GM19438 (cell line): ENCODE results near the gene SLC35F1.

Source experiments
- ATAC-seq: cut with Tn5 transposase; IDR thresholded peaks from one replicate; pipeline ENCODE4 v1.9.1; 2021; ENCODE audit warnings: low read depth; ENCODE audit not compliant: unreplicated experiment

SLC35F1 gene

GRCh38 chr6:118102401-118102800 is 195.3 kb downstream of the SLC35F1 start:
- no peak for ATAC-seq

- no peak for ATAC-seq
Measured at GRCh38 chr6:118103381-118104146, 196.5 kb downstream of the SLC35F1 start.

GRCh38 chr6:118122161-118122725 is 215.2 kb downstream of the SLC35F1 start:
- ATAC-seq, result no peak

- ATAC-seq, result no peak
Measured at GRCh38 chr6:118122801-118123200, 215.7 kb downstream of the SLC35F1 start.

GRCh38 chr6:118123503-118124037 is 216.5 kb downstream of the SLC35F1 start:
- no peak for ATAC-seq

- ATAC-seq, result no peak
Measured at GRCh38 chr6:118124851-118125250, 217.8 kb downstream of the SLC35F1 start.

- ATAC-seq, result no peak
Measured at GRCh38 chr6:118128755-118129154, 221.7 kb downstream of the SLC35F1 start.

GRCh38 chr6:118134206-118134605 is 227.1 kb downstream of the SLC35F1 start:
- no peak for ATAC-seq

GRCh38 chr6:118134736-118135135 is 227.7 kb downstream of the SLC35F1 start:
- ATAC-seq, result no peak

GRCh38 chr6:118135371-118135770 is 228.3 kb downstream of the SLC35F1 start:
- no peak for ATAC-seq

GRCh38 chr6:118141211-118141610 is 234.1 kb downstream of the SLC35F1 start:
- no peak for ATAC-seq

- ATAC-seq, result no peak
Measured at GRCh38 chr6:118146584-118146983, 239.5 kb downstream of the SLC35F1 start.

- ATAC-seq, result no peak
Measured at GRCh38 chr6:118147511-118147910, 240.4 kb downstream of the SLC35F1 start.

GRCh38 chr6:118148561-118148960 is 241.5 kb downstream of the SLC35F1 start:
- no peak for ATAC-seq

GRCh38 chr6:118152524-118152923 is 245.5 kb downstream of the SLC35F1 start:
- no peak for ATAC-seq

- ATAC-seq, result no peak
Measured at GRCh38 chr6:118161343-118161742, 254.3 kb downstream of the SLC35F1 start.

GRCh38 chr6:118163542-118163941 is 256.5 kb downstream of the SLC35F1 start:
- no peak for ATAC-seq

GRCh38 chr6:118165500-118165899 is 258.4 kb downstream of the SLC35F1 start:
- no peak for ATAC-seq

GRCh38 chr6:118168421-118168820 is 261.4 kb downstream of the SLC35F1 start:
- ATAC-seq, result no peak

GRCh38 chr6:118171852-118172251 is 264.8 kb downstream of the SLC35F1 start:
- no peak for ATAC-seq

GRCh38 chr6:118174071-118174470 is 267.0 kb downstream of the SLC35F1 start:
- no peak for ATAC-seq

GRCh38 chr6:118177720-118178119 is 270.7 kb downstream of the SLC35F1 start:
- ATAC-seq, result no peak
